K562 (cell line): ENCODE results near the gene EFHC1. TPM values are rescaled to one million over a fixed set of nuclear protein-coding genes. Genes with fewer than 3 reads are reported as not detected.

Source experiments
- ATAC-seq: fragments of 200-7000 bp; cut with Tn5 transposase; 3 replicates; pipeline ENCODE4 v1.9.1; 2020; ENCODE audit warnings: moderate library complexity
- BruUV-seq: library from RNA; stranded (reverse); fragments of 400-500 nt; replicated peaks from 2 replicates; lab custom pipeline; 2021; lab: Mats Ljungman, UMichigan
- CTCF ChIA-PET: fragments of 300-600 bp; formaldehyde crosslinking; extraction: SDS; loops from one replicate; lab custom pipeline; 2021; ENCODE audit warnings: low intra/inter-chr PET ratio; lab: Yijun Ruan, JAX
- POLR2A ChIA-PET: fragments of 300-600, 350-650 bp; sonication (Branson Sonifier 250); formaldehyde crosslinking; extraction: SDS; loops from one replicate; lab custom pipeline; 2021; ENCODE audit warnings: antibody characterized with exemption, inconsistent platforms; lab: Yijun Ruan, JAX
- DNase-seq, 4 experiments: peaks; one replicate each; pipeline versions ENCODE4 v3.0.0 to v3.0.0-alpha.2; 2011 to 2018; ENCODE audit warnings: low spot score in 3 of 4, mixed read lengths in 3 of 4; ENCODE audit errors: extremely low read depth in 1 of 4
- FAIRE-seq: peaks from 2 replicates; lab custom pipeline; 2011; peaks lifted over from hg19 to GRCh38; lab: Jason Lieb, UNC
- H2AFZ ChIP-seq: 2 replicates; pipeline ENCODE4 v1.6.0; 2011; ENCODE audit warnings: low read depth, low read length, control low read depth, inconsistent platforms
- H3K27ac ChIP-seq: fragments of 200-600 bp; 3 replicates; pipeline ENCODE4 v1.8.0; 2011; ENCODE audit warnings: low read depth, mild to moderate bottlenecking, control low read depth, inconsistent platforms, low read length, moderate library complexity, mixed read lengths; ENCODE audit errors: extremely low read depth
- H3K27me3 ChIP-seq, 2 experiments: fragments of 300-600 bp in 1 of 2; 2 replicates in 1 of 2; 3 replicates in 1 of 2; pipeline versions ENCODE4 v1.6.0 to v1.8.0; 2011; ENCODE audit warnings: inconsistent platforms in 2 of 2, low read length in 2 of 2, mild to moderate bottlenecking in 1 of 2, mixed read lengths in 1 of 2, moderate library complexity in 1 of 2; ENCODE audit not compliant: control insufficient read depth in 2 of 2, insufficient read depth in 2 of 2
- H3K36me3 ChIP-seq: fragments of 300-600 bp; 3 replicates; pipeline ENCODE4 v1.8.0; 2011; ENCODE audit warnings: mild to moderate bottlenecking, low read length, inconsistent platforms; ENCODE audit not compliant: control insufficient read depth, insufficient read depth
- H3K4me1 ChIP-seq, 2 experiments: fragments of 200-600 bp in 1 of 2; replicated peaks in 1 of 2; 2 replicates in 1 of 2; 3 replicates in 1 of 2; pipeline versions ENCODE4 v1.5.1 to v1.8.0; 2011; ENCODE audit warnings: inconsistent platforms in 2 of 2, low read length in 2 of 2, mild to moderate bottlenecking in 1 of 2, mixed read lengths in 1 of 2, moderate library complexity in 1 of 2; ENCODE audit not compliant: control insufficient read depth in 2 of 2, insufficient read depth in 2 of 2
- H3K4me2 ChIP-seq: 2 replicates; pipeline ENCODE4 v1.6.1; 2011; ENCODE audit warnings: low read length, control low read depth, inconsistent platforms, mixed read lengths; ENCODE audit not compliant: insufficient read depth
- H3K4me3 ChIP-seq: fragments of 200-600 bp; sonication (generic), shearing (Covaris generic); 2 replicates; pipeline ENCODE4 v1.5.1; 2016; ENCODE audit warnings: control low read depth, inconsistent platforms
- H3K79me2 ChIP-seq: fragments of 200-600 bp; 3 replicates; pipeline ENCODE4 v1.8.0; 2011; ENCODE audit warnings: low read length, inconsistent platforms; ENCODE audit not compliant: control insufficient read depth, insufficient read depth
- H3K9ac ChIP-seq, 2 experiments: 2 replicates each; pipeline versions ENCODE4 v1.6.0 to v1.6.1; 2011; ENCODE audit warnings: low read depth in 2 of 2, low read length in 2 of 2, control low read depth in 1 of 2, inconsistent platforms in 1 of 2, mild to moderate bottlenecking in 1 of 2, mixed read lengths in 1 of 2; ENCODE audit not compliant: insufficient read depth in 1 of 2
- H3K9me1 ChIP-seq: one replicate; pipeline ENCODE4 v1.6.0; 2011; ENCODE audit warnings: inconsistent platforms, mild to moderate bottlenecking, low read length, moderate library complexity; ENCODE audit not compliant: control insufficient read depth, insufficient read depth
- H3K9me3 ChIP-seq: replicated peaks from 2 replicates; pipeline ENCODE4 v1.5.1; 2011; ENCODE audit warnings: low read depth, low read length, inconsistent platforms; ENCODE audit not compliant: control insufficient read depth, insufficient read depth
- H4K20me1 ChIP-seq: replicated peaks from 2 replicates; pipeline ENCODE4 v1.6.1; 2011; ENCODE audit warnings: low read length, inconsistent platforms, mixed read lengths; ENCODE audit not compliant: control insufficient read depth, insufficient read depth
- ATF7 ChIP-seq: fragments of 450-650 bp; IDR thresholded peaks from 2 replicates; pipeline ENCODE4 v1.7.1; 2014; ENCODE audit warnings: mild to moderate bottlenecking, moderate library complexity
- E2F8 ChIP-seq: fragments of 450-650 bp; IDR thresholded peaks from 2 replicates; pipeline ENCODE4 v1.7.1; 2018; ENCODE audit warnings: mild to moderate bottlenecking, low read depth; ENCODE audit not compliant: partially characterized antibody
- FOXK1 ChIP-seq: sonication (generic); formaldehyde crosslinking; IDR thresholded peaks from 2 replicates; pipeline ENCODE4 v1.8.0; 2022; ENCODE audit warnings: missing genetic modification reagents, mild to moderate bottlenecking, borderline replicate concordance
- MEF2A ChIP-seq: IDR thresholded peaks from 2 replicates; pipeline ENCODE4 v1.6.1; 2011; ENCODE audit warnings: low read depth, mild to moderate bottlenecking, low read length, moderate library complexity; ENCODE audit not compliant: control insufficient read depth
- NR2C1 ChIP-seq, 2 experiments: fragments of 450-650 bp; IDR thresholded peaks; 2 replicates each; pipeline ENCODE4 v1.6.1; 2017; ENCODE audit warnings: mild to moderate bottlenecking in 2 of 2, antibody characterized with exemption in 1 of 2, inconsistent platforms in 1 of 2, missing compliant biosample characterization in 1 of 2, missing genetic modification characterization in 1 of 2
- SLC30A9 ChIP-seq: fragments of 250-450 bp; sonication (Bioruptor Pico); IDR thresholded peaks from 2 replicates; pipeline ENCODE4 v1.8.0; 2022; ENCODE audit warnings: mild to moderate bottlenecking, moderate library complexity
- TAF9B ChIP-seq: fragments of 450-650 bp; IDR thresholded peaks from 2 replicates; pipeline ENCODE4 v1.6.1; 2018; ENCODE audit warnings: mild to moderate bottlenecking; ENCODE audit not compliant: partially characterized antibody
- ZNF778 ChIP-seq: fragments of 450-650 bp; formaldehyde crosslinking; IDR thresholded peaks from 2 replicates; pipeline ENCODE4 v1.4.0; 2020; ENCODE audit warnings: mild to moderate bottlenecking, moderate library complexity
- WGBS: fragments of 100-300 bp; shearing (Covaris generic); methylation state at CpG from one replicate; pipeline ENCODE4 v1.1.6; 2016; ENCODE audit warnings: low coverage, mixed read lengths; ENCODE audit not compliant: insufficient coverage; ENCODE audit errors: missing lambda C conversion rate; 5-methylcytosine and 5-hydroxymethylcytosine counted together
- in situ Hi-C: fragments of 300-500 bp; cut with MboI; formaldehyde crosslinking; loops from 4 replicates; pipeline ENCODE4 v1.15.0; 2018; ENCODE audit warnings: inconsistent platforms, mixed read lengths
- intact Hi-C: fragments of 100-400 bp; cut with micrococcal nuclease; formaldehyde crosslinking; loops from 2 replicates; pipeline ENCODE4 v1.14.2; 2022
- polyA plus RNA-seq, 8 experiments: library from polyadenylated mRNA; depleted of rRNA in 4 of 8; stranded (reverse) in 5 of 8; unstranded in 3 of 8; fragments of >200 nt; fragmentation: Nextera tagmentation in 2 of 8; fragmentation: Illumina TruSeq in 1 of 8; extraction: Ambion mirVana in 2 of 8; extraction: Trizol in 1 of 8; gene quantifications; 2 replicates each; pipeline versions ENCODE4 v1.2.1 to v1.2.3, GENCODE V29; 2011 to 2014; ENCODE audit warnings: inconsistent platforms in 1 of 8, missing spikeins in 1 of 8
- total RNA-seq, 7 experiments: library from RNA; depleted of rRNA in 6 of 7; stranded (reverse); fragments of >200 nt in 6 of 7; fragmentation: Illumina TruSeq in 2 of 7; extraction: Trizol in 2 of 7; gene quantifications; 2 replicates each; pipeline versions ENCODE4 v1.2.1 to v1.2.3, GENCODE V29; 2011 to 2021; ENCODE audit warnings: low replicate concordance in 1 of 7
- TF ChIP-seq, protein P1 (sequence below): sonication (generic); formaldehyde crosslinking; IDR thresholded peaks from 2 replicates; pipeline ENCODE4 v1.5.0; 2020; ENCODE audit warnings: missing genetic modification reagents
- TF ChIP-seq, protein P2 (sequence below): fragments of 450-650 bp; IDR thresholded peaks from 2 replicates; pipeline ENCODE4 v1.6.1; 2018; ENCODE audit not compliant: partially characterized antibody
- TF ChIP-seq, protein P3 (sequence below): fragments of 450-650 bp; formaldehyde crosslinking; IDR thresholded peaks from 2 replicates; pipeline ENCODE4 v1.4.0; 2020; ENCODE audit warnings: mild to moderate bottlenecking
- TF ChIP-seq, protein P4 (sequence below): fragments of 200-800 bp; sonication (Bioruptor generic); IDR thresholded peaks from 2 replicates; pipeline ENCODE4 v1.6.1; 2017; ENCODE audit warnings: missing genetic modification characterization, missing compliant biosample characterization

EFHC1 gene
- total and polyA plus RNA-seq, 9 of the 15 experiments (the other 6 are each of a cell fraction or from before 2014, with no cell fraction given), result 9.5 to 31.0 (median 14.9) TPM

GRCh38 chr6:52529311-52529710, 109.2 kb downstream of the EFHC1 start:
- ATAC-seq, result no peak
- H3K9ac ChIP-seq, result no peak overlapping the region
- no peaks in the 10 kb centered on the region for H4K20me1 ChIP-seq
- H3K4me1 ChIP-seq, result no peaks in the 10 kb centered on the region
- no peaks in the 10 kb centered on the region for H3K9me3 ChIP-seq
- no peak overlapping the region for H3K4me2 ChIP-seq
- no peaks in the 10 kb centered on the region for H3K79me2 ChIP-seq
- no TSS peak for BruUV-seq
- H3K27ac ChIP-seq, result no peak overlapping the region
- H3K9me1 ChIP-seq, result no peaks in the 10 kb centered on the region
- no peak overlapping the region for H3K4me3 ChIP-seq
- 82% methylated on average over 8 of the region's 8 CpGs for WGBS
- CTCF ChIA-PET, result no interaction called here
- H3K36me3 ChIP-seq, result no peaks in the 10 kb centered on the region
- POLR2A ChIA-PET, result interaction anchor here (1.7 kb wide), 1 partner anchor 14 kb away, joined by 4 read pairs; no protein-coding TSS in a partner anchor
- no peak for DNase-seq
- intact Hi-C loops, result no loop called here
- H2AFZ ChIP-seq, result no peak overlapping the region
- no peaks in the 10 kb centered on the region for H3K27me3 ChIP-seq
- FAIRE-seq, result no peak
- in situ Hi-C loops, result no loop called here
- no peak for TF ChIP-seq TAF9B
- TF ChIP-seq ATF7, result no peak
- no peak for TF ChIP-seq E2F8
- no peak for TF ChIP-seq SLC30A9 (CRISPR knock-in tag)
- no peak for TF ChIP-seq MEF2A
- TF ChIP-seq NR2C1 (IDR thresholded peaks at IDR 0.05), result no peak
- no peak for TF ChIP-seq NR2C1 (tag; IDR thresholded peaks at IDR 0.05)
- TF ChIP-seq, protein P1, sequence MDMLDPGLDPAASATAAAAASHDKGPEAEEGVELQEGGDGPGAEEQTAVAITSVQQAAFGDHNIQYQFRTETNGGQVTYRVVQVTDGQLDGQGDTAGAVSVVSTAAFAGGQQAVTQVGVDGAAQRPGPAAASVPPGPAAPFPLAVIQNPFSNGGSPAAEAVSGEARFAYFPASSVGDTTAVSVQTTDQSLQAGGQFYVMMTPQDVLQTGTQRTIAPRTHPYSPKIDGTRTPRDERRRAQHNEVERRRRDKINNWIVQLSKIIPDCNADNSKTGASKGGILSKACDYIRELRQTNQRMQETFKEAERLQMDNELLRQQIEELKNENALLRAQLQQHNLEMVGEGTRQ (CRISPR knock-in tag), result no peak
- TF ChIP-seq, protein P2, sequence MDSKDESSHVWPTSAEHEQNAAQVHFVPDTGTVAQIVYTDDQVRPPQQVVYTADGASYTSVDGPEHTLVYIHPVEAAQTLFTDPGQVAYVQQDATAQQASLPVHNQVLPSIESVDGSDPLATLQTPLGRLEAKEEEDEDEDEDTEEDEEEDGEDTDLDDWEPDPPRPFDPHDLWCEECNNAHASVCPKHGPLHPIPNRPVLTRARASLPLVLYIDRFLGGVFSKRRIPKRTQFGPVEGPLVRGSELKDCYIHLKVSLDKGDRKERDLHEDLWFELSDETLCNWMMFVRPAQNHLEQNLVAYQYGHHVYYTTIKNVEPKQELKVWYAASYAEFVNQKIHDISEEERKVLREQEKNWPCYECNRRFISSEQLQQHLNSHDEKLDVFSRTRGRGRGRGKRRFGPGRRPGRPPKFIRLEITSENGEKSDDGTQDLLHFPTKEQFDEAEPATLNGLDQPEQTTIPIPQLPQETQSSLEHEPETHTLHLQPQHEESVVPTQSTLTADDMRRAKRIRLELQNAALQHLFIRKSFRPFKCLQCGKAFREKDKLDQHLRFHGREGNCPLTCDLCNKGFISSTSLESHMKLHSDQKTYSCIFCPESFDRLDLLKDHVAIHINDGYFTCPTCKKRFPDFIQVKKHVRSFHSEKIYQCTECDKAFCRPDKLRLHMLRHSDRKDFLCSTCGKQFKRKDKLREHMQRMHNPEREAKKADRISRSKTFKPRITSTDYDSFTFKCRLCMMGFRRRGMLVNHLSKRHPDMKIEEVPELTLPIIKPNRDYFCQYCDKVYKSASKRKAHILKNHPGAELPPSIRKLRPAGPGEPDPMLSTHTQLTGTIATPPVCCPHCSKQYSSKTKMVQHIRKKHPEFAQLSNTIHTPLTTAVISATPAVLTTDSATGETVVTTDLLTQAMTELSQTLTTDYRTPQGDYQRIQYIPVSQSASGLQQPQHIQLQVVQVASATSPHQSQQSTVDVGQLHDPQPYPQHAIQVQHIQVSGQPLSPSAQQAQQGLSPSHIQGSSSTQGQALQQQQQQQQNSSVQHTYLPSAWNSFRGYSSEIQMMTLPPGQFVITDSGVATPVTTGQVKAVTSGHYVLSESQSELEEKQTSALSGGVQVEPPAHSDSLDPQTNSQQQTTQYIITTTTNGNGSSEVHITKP, result no peak
- TF ChIP-seq, protein P3, sequence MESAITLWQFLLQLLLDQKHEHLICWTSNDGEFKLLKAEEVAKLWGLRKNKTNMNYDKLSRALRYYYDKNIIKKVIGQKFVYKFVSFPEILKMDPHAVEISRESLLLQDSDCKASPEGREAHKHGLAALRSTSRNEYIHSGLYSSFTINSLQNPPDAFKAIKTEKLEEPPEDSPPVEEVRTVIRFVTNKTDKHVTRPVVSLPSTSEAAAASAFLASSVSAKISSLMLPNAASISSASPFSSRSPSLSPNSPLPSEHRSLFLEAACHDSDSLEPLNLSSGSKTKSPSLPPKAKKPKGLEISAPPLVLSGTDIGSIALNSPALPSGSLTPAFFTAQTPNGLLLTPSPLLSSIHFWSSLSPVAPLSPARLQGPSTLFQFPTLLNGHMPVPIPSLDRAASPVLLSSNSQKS (CRISPR knock-in tag), result no peak
- no peak for TF ChIP-seq FOXK1
- no peak for TF ChIP-seq ZNF778 (CRISPR knock-in tag)
- TF ChIP-seq, protein P4, sequence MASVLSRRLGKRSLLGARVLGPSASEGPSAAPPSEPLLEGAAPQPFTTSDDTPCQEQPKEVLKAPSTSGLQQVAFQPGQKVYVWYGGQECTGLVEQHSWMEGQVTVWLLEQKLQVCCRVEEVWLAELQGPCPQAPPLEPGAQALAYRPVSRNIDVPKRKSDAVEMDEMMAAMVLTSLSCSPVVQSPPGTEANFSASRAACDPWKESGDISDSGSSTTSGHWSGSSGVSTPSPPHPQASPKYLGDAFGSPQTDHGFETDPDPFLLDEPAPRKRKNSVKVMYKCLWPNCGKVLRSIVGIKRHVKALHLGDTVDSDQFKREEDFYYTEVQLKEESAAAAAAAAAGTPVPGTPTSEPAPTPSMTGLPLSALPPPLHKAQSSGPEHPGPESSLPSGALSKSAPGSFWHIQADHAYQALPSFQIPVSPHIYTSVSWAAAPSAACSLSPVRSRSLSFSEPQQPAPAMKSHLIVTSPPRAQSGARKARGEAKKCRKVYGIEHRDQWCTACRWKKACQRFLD (CRISPR knock-in tag), result no peak
